Stimulated activated CD8-positive, alpha-beta memory T cell treated with anti-CD3 and anti-CD28 coated beads, Interleukin-2, amount 100 ng/mL, for 48 hours (primary cell): ENCODE measurements around the gene HM13.
"Not testable (repeated sequence)": the region's sequence is repeated elsewhere in the genome, so short reads cannot be mapped to it uniquely, and the experiment has no call there.

ENCODE experiments used
- DNase-seq, 2 donors: peaks; one replicate each; pipeline ENCODE4 v3.0.0-alpha.2; 2020; ENCODE audit warnings: low read depth in 2 of 2

Gene HM13

GRCh38 chr20:31500527-31500926, 13.7 kb upstream of the HM13 start:
- no peak for DNase-seq

- DNase-seq, result peak; percentile 68 to 73
These were observed 11.2 kb upstream of the HM13 start for GRCh38 chr20:31502884-31503673.

- no peak for DNase-seq
These were observed 8.3 kb upstream of the HM13 start for GRCh38 chr20:31505903-31506302.

GRCh38 chr20:31508517-31509244, 5.6 kb upstream of the HM13 start:
- no peak for DNase-seq

GRCh38 chr20:31515072-31515774, 981 bp downstream of the HM13 start:
- DNase-seq, result no peak

GRCh38 chr20:31515775-31516107, 1.5 kb downstream of the HM13 start:
- DNase-seq, result no peak

GRCh38 chr20:31516166-31516565, 1.9 kb downstream of the HM13 start:
- no peak for DNase-seq

- no peak for DNase-seq
These were observed 2.4 kb downstream of the HM13 start for GRCh38 chr20:31516651-31517050.

- DNase-seq, result no peak
These were observed 3.1 kb downstream of the HM13 start for GRCh38 chr20:31517373-31517772.

GRCh38 chr20:31521267-31521666, 7.0 kb downstream of the HM13 start:
- not testable (repeated sequence) for DNase-seq

GRCh38 chr20:31522731-31523130, 8.5 kb downstream of the HM13 start:
- no peak for DNase-seq

- DNase-seq, result no peak
These were observed 9.4 kb downstream of the HM13 start for GRCh38 chr20:31523361-31524283.

- no peak for DNase-seq
These were observed 13.0 kb downstream of the HM13 start for GRCh38 chr20:31527266-31527665.

GRCh38 chr20:31535298-31535697, 21.1 kb downstream of the HM13 start:
- DNase-seq, result no peak

- DNase-seq, result no peak
These were observed 22.3 kb downstream of the HM13 start for GRCh38 chr20:31536575-31536974.

GRCh38 chr20:31537116-31537871, 23.1 kb downstream of the HM13 start:
- no peak for DNase-seq

- DNase-seq, result no peak
These were observed 23.6 kb downstream of the HM13 start for GRCh38 chr20:31537890-31538289.

- no peak for DNase-seq
These were observed 24.1 kb downstream of the HM13 start for GRCh38 chr20:31538326-31538725.

GRCh38 chr20:31539636-31540035, 25.4 kb downstream of the HM13 start:
- not testable (repeated sequence) for DNase-seq

- DNase-seq, result no peak
These were observed 26.2 kb downstream of the HM13 start for GRCh38 chr20:31540406-31540805.
